Activated CD4-positive, CD25-positive, alpha-beta regulatory T cell treated with anti-CD3 and anti-CD28 coated beads, Interleukin-2, amount 50 U/mL, for 24 hours (primary cell): ENCODE measurements around the gene NTM.
"Not testable (repeated sequence)": the region's sequence is repeated elsewhere in the genome, so short reads cannot be mapped to it uniquely, and the experiment has no call there.

Experiments
- ATAC-seq, 2 donors: fragments of 150-1000 bp; cut with Tn5 transposase; one replicate each; pipeline ENCODE4 v1.10.0; 2021; ENCODE audit warnings: mild to moderate bottlenecking in 1 of 2, moderate library complexity in 1 of 2

Gene NTM

GRCh38 chr11:131903074-131903473 lies 532.7 kb downstream of the NTM start:
- ATAC-seq: no peak

GRCh38 chr11:131904756-131905155 lies 534.3 kb downstream of the NTM start:
- no peak for ATAC-seq

- ATAC-seq: no peak
Measured at GRCh38 chr11:131906963-131907362, 536.5 kb downstream of the NTM start.

GRCh38 chr11:131907371-131907770 lies 537.0 kb downstream of the NTM start:
- no peak for ATAC-seq

DNA sequence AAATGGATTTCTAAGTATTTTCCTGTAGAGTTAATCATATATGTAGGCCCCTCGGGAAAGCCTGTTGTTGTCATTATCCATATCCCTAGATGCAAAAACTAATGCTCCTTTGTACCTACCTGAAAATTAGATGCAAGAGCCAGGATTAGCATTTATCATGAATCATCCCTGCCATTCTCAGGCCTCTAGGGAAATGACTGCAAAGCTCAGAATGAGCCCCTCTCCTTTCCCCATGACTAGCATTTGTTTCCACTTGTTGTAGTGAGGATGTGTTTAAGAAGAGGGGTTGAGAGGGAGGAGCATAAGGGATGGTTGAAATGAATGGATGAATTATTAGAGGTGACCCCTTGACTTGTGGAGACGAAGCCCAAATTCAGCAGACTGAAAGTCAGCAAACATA lies 537.9 kb downstream of the NTM start:
- ATAC-seq: no peak

DNA sequence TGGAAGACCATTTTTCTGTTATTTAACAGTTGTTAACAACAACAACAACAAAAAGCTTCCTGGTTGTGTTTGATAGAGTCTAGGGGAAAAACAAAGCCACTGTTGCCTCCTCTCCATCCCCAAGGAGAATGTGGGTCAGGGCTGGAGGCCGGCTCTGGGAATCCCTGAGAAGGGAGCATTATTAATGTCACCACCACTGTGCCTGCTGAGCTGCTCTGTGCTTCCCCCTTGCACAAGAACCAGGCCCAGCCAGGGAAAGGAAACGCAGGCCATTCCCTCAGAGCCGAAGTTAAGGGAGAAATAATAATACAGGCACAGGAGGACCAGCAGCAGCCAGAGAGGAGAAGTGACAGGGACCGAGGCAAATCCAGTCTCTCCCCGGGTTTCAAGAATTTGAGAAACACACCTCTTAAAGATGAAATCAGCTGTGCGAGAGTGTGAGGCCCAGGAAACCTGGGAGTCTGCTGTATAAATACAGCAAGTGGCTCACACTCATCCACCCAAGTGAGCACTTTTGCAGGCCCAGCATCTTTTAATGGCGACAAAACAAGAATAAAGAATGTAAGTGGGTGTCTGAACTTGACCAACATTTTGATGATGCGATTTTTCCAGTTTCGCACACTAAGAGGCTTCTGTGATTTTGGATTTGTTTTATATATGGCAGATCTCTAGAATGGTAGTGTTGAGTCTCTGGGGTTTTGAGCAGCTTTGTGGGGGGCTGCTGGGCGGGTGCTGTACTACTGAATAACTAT lies 539.2 kb downstream of the NTM start:
- ATAC-seq: no peak

GRCh38 chr11:131910178-131910522 lies 539.7 kb downstream of the NTM start:
- no peak for ATAC-seq

- ATAC-seq: no peak
Measured at GRCh38 chr11:131910523-131911387, 540.3 kb downstream of the NTM start.

GRCh38 chr11:131911388-131912032 lies 541.1 kb downstream of the NTM start:
- not testable (repeated sequence) for ATAC-seq

DNA sequence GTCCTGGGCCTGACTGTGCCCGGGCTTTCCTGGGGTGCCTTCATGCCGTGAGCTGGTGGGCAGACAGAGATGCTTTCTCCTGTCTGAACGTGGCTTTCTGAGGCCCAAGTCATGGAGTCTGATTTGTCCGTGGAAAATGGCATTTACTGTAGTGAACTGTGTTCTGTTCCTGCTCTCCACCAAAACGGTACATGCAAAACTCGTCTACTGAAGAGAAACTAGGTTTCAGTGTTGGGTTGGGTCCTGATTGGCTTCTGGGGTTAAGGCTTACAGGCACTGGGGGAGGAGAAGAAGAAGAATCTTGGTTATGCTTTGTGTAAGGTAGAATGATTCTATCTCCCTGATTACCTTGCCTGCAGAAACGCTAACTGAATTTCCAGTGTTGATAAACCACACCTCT lies 541.7 kb downstream of the NTM start:
- ATAC-seq: no peak

DNA sequence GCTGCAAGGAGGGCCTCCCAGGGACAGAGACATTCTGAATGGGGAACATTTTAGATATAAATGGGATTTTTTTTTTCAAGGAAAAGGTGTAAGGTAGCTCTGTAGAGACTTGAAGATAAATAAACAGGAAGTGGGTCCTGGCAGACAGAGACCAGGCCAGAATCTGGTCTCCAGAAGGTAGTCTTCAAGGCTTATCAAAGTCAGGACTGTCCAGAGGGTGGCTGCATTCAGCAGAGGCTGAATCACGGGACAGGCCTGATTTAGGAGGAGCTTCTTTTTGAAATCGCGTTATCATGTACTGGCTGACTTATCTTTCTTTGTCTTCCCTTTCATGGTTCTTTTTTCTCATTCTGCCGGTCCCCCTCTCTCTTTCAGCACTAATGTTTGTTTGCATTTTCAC lies 542.9 kb downstream of the NTM start:
- ATAC-seq: no peak

GRCh38 chr11:131914361-131914774 lies 544.0 kb downstream of the NTM start:
- ATAC-seq: no peak

DNA sequence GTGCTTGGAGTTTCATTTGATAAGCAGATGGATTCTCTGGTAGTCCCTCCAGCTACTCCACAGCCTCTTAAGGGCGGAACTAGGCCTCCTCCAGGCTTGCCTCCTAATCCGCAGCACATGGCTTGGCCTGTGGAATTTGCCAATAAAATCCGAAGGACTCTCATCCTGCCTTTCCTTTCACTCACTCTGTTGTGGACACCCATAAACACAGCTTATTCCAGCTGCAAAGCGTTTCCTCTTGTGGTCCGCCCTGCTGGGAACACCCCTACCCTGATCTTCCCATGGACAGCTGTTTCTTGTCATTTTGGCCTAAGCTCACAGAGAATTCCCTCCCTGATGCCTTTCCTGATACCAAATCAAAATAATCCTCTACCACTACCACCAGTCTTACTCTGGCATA lies 546.2 kb downstream of the NTM start:
- no peak for ATAC-seq

DNA sequence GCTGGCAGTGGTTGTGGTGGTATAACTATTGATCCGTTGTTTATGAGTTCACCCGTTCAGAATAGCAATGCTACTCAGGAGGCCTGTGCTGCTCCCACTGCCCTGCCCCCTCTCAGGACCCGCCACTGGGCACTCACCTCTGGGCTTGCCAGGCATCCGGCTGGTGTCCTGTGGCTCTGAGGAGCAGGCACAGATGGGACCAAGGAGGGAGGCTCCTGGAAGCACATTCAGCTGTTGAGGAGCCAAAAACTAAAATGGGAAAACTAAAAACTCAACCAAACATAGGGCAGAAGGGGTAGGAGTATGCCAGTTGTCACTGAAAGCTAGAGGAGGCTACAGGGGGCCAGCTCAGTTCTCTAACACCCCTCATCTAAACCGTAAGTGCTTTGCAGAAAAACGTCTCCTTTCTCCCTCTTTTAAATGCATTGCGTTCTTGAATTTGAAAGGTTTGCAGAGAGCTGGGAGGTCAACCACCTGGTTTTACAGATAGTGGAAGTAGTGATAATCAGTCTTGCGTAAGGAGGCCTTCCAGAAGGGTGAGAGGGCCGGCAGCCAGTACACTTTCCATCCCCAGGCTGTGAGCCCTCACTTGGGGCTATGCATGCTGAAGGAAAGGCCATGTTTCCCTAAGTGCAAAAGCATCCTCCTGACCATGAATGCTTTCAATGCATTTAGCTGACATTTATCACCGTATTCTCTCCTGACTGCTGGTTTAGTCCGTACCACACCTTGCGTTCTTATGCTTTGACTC lies 547.4 kb downstream of the NTM start:
- ATAC-seq: no peak

GRCh38 chr11:131918663-131919062 lies 548.2 kb downstream of the NTM start:
- no peak for ATAC-seq

DNA sequence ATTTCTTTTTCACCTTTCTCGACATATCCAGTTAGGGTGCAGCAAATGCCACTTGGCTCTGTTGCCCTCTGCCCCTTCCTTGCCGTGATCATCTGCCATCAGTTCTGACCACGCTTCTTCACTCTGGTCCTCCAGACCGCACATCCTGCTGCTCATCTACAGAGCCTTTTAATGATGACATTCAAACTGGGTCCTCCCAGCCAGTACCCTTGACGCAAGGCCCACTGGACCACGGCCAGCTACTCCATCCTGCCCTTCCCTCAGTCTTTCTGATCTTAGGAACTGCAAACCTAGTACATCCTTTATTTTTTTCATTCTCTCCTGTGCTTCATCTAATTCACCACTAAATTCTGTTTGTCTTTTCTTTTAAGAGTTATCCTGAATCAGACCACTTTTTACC lies 551.8 kb downstream of the NTM start:
- ATAC-seq: no peak

DNA sequence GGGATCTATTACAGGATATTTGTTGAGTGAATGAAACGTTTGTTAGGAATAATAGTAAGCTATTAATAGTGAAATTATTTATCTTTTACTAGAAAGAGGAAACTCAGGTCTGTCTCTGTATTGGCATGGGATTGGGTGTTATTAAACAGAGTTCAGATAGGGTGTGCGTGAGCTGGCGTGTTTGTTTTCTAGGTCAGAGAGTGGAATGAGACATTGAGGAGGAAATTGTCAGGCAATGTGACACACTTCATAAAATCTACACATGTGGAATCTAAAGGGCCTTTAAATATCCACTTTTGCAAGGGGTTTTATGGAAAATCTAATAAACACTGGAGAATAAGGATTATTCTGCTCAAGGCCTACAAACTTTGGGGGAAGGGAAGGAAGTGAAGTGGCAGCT lies 552.9 kb downstream of the NTM start:
- no peak for ATAC-seq

DNA sequence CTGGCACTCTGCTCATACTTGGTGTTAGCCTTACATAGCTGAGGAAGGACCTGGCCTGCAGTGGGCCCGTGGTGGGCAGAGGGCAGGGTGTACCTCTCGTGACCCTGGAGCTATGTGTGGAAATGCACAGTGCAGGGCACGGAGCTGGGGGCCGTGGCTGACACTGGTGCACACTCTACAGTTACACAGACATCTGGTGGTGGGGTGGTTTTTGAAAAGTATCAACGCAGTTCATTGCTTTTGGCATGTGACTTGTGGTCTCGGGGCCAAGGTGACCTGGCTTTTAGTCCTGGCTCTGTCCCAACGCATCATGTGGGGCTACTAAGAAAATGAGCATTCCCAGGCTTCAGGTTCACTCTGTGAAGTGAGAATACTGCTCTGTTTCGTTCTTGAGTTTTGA lies 553.6 kb downstream of the NTM start:
- ATAC-seq: no peak

GRCh38 chr11:131924457-131925201 lies 554.2 kb downstream of the NTM start:
- no peak for ATAC-seq

DNA sequence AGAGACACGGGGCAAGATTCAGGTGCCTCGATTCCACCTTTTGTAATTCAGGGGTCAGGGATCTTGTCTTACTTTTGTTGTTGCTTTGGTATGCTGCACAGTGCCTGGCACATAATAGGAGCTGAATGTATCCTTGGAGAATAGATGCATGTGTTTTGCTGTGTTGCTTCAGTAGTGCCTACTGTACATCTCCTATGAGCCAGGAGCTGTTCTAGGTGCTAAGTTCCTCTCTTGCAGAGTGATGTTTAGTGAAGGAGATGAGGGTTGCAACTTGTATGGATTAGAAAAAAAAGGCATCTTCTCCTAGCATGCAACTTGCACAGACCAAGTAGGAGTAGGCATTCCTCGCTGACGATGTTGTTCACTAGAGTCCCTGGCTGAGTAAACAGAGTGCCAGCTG lies 555.4 kb downstream of the NTM start:
- no peak for ATAC-seq

DNA sequence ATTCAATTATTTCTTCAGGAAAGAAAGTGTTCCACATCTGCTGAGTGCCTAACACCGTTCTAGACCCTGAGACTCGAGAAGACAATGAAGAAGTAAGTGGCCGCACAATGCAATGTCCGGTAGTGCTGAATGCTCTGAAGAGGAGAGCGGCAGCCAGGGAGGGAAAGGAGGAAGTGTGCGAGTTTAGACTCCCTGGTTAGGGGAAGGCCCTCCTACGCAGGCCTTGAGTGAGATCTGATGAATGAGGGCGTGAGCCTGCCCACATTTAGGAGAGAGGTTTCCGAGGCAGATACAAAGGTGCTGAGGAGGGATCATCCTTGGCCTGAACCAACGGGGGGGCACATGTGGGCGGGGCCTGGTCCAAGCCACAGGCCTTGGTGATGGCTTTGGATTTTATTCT lies 558.6 kb downstream of the NTM start:
- no peak for ATAC-seq

DNA sequence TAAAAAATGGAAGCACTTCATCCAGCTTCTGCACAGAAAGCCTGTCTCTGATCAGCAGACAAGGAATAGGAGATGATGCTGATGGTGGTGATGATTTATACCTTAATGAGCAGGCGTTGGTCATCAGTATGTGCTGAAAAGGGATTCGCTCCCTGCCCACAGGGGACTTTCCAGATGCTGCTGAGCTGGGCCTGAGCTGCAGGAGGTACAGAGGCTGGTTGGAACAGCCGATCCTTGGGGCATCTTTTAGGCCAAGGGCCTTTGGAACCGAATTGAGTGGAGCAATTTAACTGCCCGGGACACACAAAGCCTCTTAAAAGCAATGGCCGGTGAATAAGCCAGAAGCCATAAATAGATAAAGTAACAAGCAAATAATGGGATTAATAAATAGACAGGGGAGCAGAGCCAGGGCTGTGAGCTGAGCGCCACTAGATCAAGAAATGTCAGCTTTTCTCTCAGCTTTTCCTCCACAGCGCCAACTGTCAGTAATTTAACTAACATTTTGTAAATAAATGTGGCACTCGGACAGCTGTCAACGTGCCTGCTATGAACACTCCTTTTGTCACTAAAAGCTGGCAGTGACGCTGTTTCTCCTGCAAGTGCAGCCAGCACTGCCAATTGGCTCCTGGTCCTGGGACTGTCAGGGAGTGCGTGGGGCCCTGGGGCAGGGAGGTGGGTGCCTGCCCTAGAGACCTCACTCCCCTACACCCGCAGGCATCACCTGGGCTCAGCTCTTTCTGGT lies 562.3 kb downstream of the NTM start:
- no peak for ATAC-seq
